H1 (cell line): ENCODE data around the gene RGPD3.
"Not testable (repeated sequence)": the region's sequence is repeated elsewhere in the genome, so short reads cannot be mapped to it uniquely, and the experiment has no call there.

ENCODE experiments used
- EP300 ChIP-seq, 2 experiments: IDR thresholded peaks; 1 replicate in 1 of 2; 2 replicates in 1 of 2; pipeline ENCODE4 v1.6.1; 2011 to 2012; ENCODE audit warnings: low read depth in 2 of 2, low read length in 2 of 2, mild to moderate bottlenecking in 2 of 2, borderline replicate concordance in 1 of 2, inconsistent platforms in 1 of 2, moderate library complexity in 1 of 2
- EZH2 ChIP-seq: fragments of 200-600 bp; sonication (generic); IDR thresholded peaks from 2 replicates; pipeline ENCODE4 v1.7.1; 2012; ENCODE audit warnings: low read depth, mild to moderate bottlenecking, moderate library complexity, low read length, inconsistent platforms; ENCODE audit not compliant: severe bottlenecking
- MAFK ChIP-seq: IDR thresholded peaks from 2 replicates; pipeline ENCODE4 v1.6.1; 2012; ENCODE audit warnings: low read depth, mild to moderate bottlenecking, improper control_type of control experiment, low read length
- POLR2AphosphoS5 ChIP-seq: IDR thresholded peaks from 2 replicates; pipeline ENCODE4 v1.6.1; 2011; ENCODE audit warnings: low read depth, low read length
- SP1 ChIP-seq: IDR thresholded peaks from 2 replicates; pipeline ENCODE4 v1.6.1; 2011; ENCODE audit warnings: low read depth, low read length
- SP4 ChIP-seq: IDR thresholded peaks from 2 replicates; pipeline ENCODE4 v1.6.1; 2012; ENCODE audit warnings: low read length, inconsistent platforms
- YY1 ChIP-seq: IDR thresholded peaks from 2 replicates; pipeline ENCODE4 v1.6.1; 2011; ENCODE audit warnings: low read depth, mild to moderate bottlenecking, low read length
- TF ChIP-seq, protein P1 (sequence below), 3 experiments: IDR thresholded peaks; 1 replicate in 2 of 3; 2 replicates in 1 of 3; pipeline versions ENCODE4 v1.5.1 to v1.6.1; 2011; ENCODE audit warnings: low read length in 3 of 3, mild to moderate bottlenecking in 3 of 3, inconsistent platforms in 2 of 3, low read depth in 1 of 3, moderate library complexity in 1 of 3; ENCODE audit not compliant: insufficient read depth in 1 of 3; ENCODE audit errors: control extremely low read depth in 1 of 3

DNA sequence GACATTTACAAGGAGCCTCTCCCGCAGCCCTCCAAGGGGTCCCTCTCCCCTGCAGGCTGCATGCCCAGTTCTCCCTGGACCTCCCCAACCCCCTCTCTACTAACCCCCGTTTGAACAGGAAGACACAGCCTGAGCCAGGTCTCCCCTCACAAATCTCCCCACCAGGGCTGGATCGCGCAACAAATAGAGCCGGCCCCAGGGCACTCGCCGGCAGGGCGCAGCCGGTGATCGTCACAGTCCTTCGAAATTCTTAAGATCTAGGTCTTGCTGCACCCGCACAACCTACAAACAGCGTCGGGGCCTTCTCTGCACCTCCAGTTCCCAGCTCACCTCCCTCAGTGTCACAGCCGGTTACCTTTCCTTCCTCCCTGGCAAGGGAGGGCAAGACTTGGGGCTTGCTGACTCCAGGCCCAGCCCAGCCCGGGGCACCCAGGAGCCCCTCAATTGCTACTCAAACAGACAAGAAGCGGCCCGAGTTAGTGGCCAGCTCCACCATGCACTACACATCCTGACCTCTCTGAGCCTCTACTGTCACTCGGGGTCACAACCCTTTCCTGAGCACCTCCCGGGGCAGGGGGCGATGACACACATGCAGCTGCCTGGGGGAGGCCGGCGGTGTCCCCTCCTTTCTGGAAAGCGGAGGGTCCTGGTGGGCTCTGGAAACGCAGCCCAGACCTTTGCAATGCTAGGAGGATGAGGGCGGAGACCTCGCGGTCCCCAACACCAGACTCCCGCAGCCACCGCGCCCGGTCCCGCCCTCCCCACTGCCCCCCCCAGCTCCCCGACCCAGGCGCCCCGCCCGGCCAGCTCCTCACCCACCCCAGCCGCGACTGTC lies 18.6 kb upstream of the RGPD3 start, which contains the start of gene CD8B2:
- TF ChIP-seq, protein P1, sequence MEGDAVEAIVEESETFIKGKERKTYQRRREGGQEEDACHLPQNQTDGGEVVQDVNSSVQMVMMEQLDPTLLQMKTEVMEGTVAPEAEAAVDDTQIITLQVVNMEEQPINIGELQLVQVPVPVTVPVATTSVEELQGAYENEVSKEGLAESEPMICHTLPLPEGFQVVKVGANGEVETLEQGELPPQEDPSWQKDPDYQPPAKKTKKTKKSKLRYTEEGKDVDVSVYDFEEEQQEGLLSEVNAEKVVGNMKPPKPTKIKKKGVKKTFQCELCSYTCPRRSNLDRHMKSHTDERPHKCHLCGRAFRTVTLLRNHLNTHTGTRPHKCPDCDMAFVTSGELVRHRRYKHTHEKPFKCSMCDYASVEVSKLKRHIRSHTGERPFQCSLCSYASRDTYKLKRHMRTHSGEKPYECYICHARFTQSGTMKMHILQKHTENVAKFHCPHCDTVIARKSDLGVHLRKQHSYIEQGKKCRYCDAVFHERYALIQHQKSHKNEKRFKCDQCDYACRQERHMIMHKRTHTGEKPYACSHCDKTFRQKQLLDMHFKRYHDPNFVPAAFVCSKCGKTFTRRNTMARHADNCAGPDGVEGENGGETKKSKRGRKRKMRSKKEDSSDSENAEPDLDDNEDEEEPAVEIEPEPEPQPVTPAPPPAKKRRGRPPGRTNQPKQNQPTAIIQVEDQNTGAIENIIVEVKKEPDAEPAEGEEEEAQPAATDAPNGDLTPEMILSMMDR (IDR thresholded peaks at IDR 0.05; ENCODE audit: control extremely low read depth in 1 of 3, insufficient read depth in 1 of 3, low read depth in 1 of 3, low read length in 3 of 3): not testable (repeated sequence)
- not testable (repeated sequence) for TF ChIP-seq YY1; SP4; EZH2; SP1; EP300 (IDR thresholded peaks at IDR 0.05; ENCODE audit: borderline replicate concordance in 1 of 2, low read depth in 2 of 2, low read length in 2 of 2); POLR2AphosphoS5; MAFK
